LHCN-M2 (cell line): ENCODE results near the gene ITK. TPM values are rescaled to one million over a fixed set of nuclear protein-coding genes. Genes with fewer than 3 reads are reported as not detected.

Source experiments
- DNase-seq: peaks from one replicate; pipeline ENCODE4 v3.0.0-alpha.2; 2012; ENCODE audit warnings: low read depth
- total RNA-seq: library from RNA; depleted of rRNA; stranded (reverse); fragments of >200 nt; gene quantifications from 2 replicates; pipeline ENCODE4 v1.2.3, GENCODE V29; 2014

Gene ITK
- total RNA-seq, 1 experiment from 2014 or later, result 0.06 TPM

- no peak for DNase-seq
Observed at GRCh38 chr5:157279605-157280239, 99.1 kb downstream of the ITK start.

- DNase-seq, result peak; percentile 11
Observed at GRCh38 chr5:157280927-157281326, 100.3 kb downstream of the ITK start.

GRCh38 chr5:157282150-157282549, 101.5 kb downstream of the ITK start:
- no peak for DNase-seq

GRCh38 chr5:157283434-157283833, 102.8 kb downstream of the ITK start:
- no peak for DNase-seq

GRCh38 chr5:157284458-157285212, 104.0 kb downstream of the ITK start:
- DNase-seq, result no peak

- DNase-seq, result no peak
Observed at GRCh38 chr5:157285310-157286035, 104.8 kb downstream of the ITK start.

GRCh38 chr5:157286761-157287211, 106.1 kb downstream of the ITK start:
- no peak for DNase-seq

GRCh38 chr5:157288405-157289163, 107.9 kb downstream of the ITK start:
- no peak for DNase-seq

- no peak for DNase-seq
Observed at GRCh38 chr5:157289164-157289819, 108.7 kb downstream of the ITK start.

- peak; percentile 64 for DNase-seq
Observed at GRCh38 chr5:157290156-157290980, 109.7 kb downstream of the ITK start.

GRCh38 chr5:157290981-157291711, 110.5 kb downstream of the ITK start:
- DNase-seq, result no peak

- peak; percentile 4 for DNase-seq
Observed at GRCh38 chr5:157292599-157292998, 112.0 kb downstream of the ITK start.

GRCh38 chr5:157294407-157295091, 113.9 kb downstream of the ITK start:
- DNase-seq, result no peak

GRCh38 chr5:157295247-157295646, 114.6 kb downstream of the ITK start:
- DNase-seq, result no peak

GRCh38 chr5:157300564-157300963, 119.9 kb downstream of the ITK start:
- DNase-seq, result no peak

GRCh38 chr5:157301066-157301465, 120.4 kb downstream of the ITK start:
- DNase-seq, result no peak

GRCh38 chr5:157303023-157303422, 122.4 kb downstream of the ITK start:
- no peak for DNase-seq

- no peak for DNase-seq
Observed at GRCh38 chr5:157303667-157304327, 123.2 kb downstream of the ITK start.
